ENCODE results near the gene GPSM3.

DNA sequence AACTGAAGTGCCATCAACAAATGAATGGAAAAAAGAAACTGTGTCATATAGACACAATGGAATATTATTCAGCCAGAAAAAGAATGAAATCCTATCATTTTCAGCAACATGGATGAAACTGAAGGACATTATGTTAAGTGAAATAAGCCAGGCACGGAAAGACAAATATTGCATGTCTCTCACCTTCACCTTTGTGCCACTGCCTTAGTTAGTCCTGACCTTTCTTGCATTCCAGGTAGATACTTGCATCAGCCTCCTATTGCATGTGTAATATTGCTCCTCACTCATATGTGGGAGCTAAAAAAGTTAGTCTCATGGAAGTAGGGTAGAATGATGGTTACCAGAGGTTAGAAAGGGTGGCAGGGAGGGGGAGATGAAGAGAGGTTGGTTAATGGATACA, 16.6 kb upstream of the GPSM3 start:
- TF ChIP-seq POLR2A (IDR thresholded peaks at IDR 0.05) (no peak), EP300 (IDR thresholded peaks at IDR 0.05) (no peak)

Data from tibial nerve (tissue), 3 donors.